NCI-H2107 (cell line): ENCODE results near the gene GLTP.

Source experiments
- DNase-seq: peaks from one replicate; lab custom pipeline; 2025; lab: John Stamatoyannopoulos, UW

GLTP gene

DNA sequence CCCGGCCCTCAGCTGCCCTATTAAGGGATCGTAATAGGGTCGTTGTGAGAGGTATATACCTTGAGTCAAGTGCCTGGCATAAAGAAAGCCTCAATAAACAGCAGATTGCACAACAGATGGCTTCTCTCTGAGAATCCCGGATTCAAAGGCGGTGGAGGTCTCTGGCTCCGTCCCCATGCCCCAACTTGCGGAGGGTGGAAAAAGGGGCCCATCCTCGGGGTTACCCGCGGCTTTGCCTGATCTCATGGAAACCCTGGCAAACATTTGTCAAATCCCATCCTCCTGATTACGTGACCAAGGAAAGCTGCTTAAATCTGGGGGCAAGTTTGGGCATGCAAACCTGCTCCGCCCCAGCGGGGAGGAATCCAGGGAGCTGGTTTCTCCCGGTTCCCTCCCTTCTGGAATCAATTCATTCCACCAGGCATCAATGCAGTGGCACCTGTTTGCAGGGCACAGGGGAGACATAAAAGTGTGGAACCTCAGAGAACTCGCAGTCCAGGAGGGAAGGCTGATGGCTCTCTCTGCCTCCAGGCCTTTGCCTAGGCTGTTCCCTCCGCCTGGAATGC lies 59.4 kb downstream of the GLTP start:
- peak; percentile 58 for DNase-seq

DNA sequence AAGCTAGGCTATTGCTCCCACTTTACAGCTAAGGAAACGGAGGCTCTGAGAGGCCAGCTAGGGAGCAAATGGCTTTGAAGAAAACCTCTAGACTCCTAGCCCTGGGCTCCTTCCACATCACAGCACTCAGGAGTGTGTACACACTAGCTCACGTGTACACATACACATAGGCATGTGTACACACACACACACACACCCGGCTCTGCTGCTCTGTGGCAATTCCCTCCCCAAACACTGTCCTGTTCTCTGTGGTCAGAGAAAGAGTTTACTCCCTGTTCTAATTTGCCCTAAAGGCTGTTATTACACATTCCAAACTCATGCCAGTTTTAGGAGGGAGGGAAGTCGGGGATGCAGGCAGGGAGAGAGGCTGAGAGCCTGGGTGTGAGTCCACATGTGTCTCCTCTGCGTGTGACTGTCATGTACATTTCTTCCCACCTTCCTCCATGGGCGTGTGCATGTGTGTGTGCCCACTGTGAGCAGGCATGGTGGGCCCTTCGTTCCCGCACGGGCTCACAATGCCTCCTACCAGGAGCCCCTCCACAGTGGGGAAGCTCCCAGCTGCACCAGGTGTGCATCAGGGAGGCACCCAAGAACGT lies 61.3 kb downstream of the GLTP start:
- DNase-seq, result no peak

DNA sequence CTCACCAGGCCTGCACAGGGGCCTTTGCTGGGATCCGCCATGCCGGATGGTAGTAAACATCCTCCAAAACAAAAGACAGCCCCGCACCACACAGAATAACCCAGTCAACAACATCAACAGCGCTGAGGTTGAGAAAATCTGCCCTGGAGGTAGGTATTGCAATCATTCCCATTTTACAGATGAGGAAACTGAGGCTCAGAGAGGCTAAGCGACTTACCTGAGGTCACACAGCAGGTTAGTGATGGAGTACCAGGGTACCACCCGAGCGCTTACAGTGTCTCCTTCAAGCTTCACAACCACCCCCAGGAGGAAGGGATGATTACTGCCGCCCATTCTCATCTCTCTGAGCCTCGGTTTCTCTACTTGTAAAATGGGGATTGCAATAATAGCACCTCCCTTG lies 62.1 kb downstream of the GLTP start:
- no peak for DNase-seq

DNA sequence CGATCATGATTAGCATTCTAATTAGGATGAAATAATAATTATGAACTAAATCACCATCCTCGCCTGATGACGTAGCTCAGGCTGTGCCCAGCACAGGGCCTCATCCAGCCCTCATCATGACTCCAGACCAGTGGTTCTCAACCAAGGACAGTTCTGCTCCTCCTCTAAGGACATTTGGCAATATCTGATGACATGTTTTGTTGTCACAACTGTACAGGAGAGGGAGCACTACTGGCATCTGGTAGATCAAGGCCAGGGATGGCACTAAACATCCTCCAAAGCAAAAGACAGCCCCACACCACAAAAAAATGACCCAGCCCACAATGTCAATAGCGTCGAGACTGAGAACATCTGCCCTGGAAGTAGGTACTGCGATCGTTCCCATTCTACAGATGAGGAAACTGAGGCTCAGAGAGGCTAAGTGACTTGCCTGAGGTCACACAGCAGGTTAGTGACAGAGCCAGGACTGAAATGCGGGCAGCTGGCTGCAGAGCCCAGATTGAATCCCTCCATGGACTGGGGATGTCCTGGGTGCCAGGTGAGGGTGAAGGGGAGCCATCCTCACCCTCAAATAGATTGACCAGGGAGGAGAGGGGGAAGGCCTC lies 62.6 kb downstream of the GLTP start:
- DNase-seq, result no peak

DNA sequence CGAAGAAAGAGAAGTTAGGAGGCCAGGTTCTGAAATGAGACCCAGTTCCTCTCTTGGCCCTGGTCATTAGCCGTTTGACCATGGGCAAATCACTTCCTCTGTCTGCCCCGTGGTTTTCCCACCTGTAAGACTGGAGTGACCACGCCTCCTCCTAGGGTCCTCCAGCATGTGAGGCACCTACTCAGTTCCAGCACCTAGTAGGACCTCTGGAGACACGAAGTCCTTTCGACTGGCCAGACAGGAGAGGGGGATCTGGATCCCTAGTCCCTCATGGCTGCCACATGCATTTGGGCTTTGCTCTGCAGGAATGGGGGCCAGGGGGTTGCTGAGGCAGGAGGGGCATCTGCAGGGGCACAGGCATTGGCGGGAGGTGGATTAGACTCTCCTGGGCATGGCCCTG lies 63.5 kb downstream of the GLTP start:
- DNase-seq, result no peak

- no peak for DNase-seq
These were observed 64.4 kb downstream of the GLTP start for GRCh38 chr12:109815757-109816617.

DNA sequence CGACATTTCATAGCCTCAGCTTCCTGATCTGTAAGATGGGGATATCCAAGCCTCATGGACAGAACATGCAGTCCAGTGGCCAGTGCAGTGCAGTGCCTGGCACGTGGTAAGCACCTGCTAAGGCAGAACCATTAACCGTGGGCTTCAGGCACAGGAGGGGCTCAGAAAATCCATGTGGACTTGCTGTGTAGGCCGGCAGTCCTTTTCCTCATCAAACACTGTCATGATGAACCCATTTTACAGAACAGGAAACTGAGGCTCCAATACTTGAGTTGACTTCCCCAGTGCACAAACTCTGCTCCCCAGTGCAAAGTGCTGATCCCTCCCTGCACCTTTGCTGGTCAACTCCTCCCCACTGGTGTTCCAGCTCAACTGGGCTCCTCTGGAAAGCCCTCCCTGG lies 65.1 kb downstream of the GLTP start:
- DNase-seq, result no peak

- DNase-seq, result no peak
These were observed 65.7 kb downstream of the GLTP start for GRCh38 chr12:109814600-109815150.

- DNase-seq, result no peak
These were observed 66.4 kb downstream of the GLTP start for GRCh38 chr12:109813810-109814416.

DNA sequence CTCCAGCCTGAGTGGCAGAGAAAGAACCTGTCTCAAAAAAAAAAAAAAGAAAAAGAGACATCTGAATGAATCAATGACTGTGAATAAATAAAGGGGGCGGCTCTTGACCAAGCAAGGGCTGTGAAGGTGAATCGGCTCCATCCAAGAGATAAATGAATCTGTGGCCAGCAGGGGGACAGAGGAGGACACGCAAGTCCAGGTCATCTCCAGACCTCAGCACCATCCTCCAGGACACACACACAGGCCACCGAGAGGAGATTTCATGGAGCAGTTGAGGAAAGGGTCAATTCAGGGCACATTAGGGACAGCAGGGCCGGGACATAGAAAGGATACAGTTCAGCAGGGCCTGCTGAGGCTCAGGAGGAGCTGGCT lies 68.7 kb downstream of the GLTP start:
- DNase-seq, result no peak

GRCh38 chr12:109810954-109811623 lies 69.3 kb downstream of the GLTP start:
- DNase-seq, result no peak

- no peak for DNase-seq
These were observed 71.3 kb downstream of the GLTP start for GRCh38 chr12:109808876-109809646.

GRCh38 chr12:109807954-109808643 lies 72.2 kb downstream of the GLTP start:
- no peak for DNase-seq

GRCh38 chr12:109804820-109805761 lies 75.2 kb downstream of the GLTP start:
- peak; percentile 6 for DNase-seq

DNA sequence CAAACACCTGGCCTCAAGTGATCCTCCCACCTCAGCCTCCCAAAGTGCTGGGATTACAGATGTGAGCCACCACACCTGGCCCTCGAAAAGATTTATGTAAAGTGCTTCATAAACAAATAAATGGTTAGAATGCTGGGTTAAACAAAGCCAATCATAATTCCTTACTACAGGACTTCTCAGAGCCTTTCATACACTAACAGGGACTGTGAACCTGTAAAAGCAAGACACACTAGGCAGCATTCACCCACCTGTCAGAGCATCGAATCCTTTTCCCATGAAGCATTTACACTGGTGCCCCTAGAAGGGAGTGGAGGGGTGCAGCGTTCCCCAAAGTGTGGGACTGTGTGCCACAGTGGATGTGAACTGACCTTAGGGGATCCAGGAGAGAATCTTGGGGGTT lies 76.7 kb downstream of the GLTP start:
- no peak for DNase-seq

DNA sequence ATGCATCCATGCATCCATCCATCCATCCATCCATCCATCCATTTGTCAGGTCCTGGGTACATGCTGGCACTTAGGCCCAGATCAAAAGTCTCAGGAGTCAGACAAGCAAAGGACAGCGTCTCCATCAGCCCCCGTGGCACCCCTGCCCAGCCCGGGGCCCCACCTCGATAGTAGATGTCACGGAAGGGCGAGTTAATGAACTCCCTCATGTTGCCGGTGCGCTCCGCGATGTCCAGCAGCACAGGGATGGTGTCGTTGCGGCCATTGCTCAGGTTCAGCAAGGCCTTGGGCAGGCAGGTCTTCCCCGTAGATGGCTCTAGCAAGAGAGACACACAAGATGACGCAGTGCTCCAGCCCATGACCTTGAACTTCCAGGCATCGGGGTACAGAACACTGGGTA lies 77.5 kb downstream of the GLTP start:
- no peak for DNase-seq
